ENCODE data around the gene NENF. TPM values are rescaled to one million over a fixed set of nuclear protein-coding genes. Genes with fewer than 3 reads are reported as not detected.

NENF gene
- total RNA-seq (1 to 10 TPM; 6.6 to 9.8 TPM), polyA plus RNA-seq (10 to 100 TPM; 22.1 to 44.3 TPM)

- H3K9ac ChIP-seq (ENCODE audit: low read depth in 1 of 2, low read length in 2 of 2) = peak within 1 kb of the TSS; percentile 50 to 90
- no peaks in the 10 kb centered on the region for H3K36me3 ChIP-seq (ENCODE audit: control insufficient read depth in 4 of 4, insufficient read depth in 3 of 4, low read depth in 1 of 4, low read length in 3 of 4)
- peak; percentile 79 for DNase-seq (ENCODE audit: low spot score)
- 1% methylated on average over 86 of the region's 86 CpGs for WGBS
- H3K27me3 ChIP-seq (ENCODE audit: control insufficient read depth in 4 of 4, insufficient read depth in 4 of 4, low read length in 3 of 4) = no peaks in the 10 kb centered on the region
- peak in 1 of 2 donors; percentile 22 for TF ChIP-seq RAD21 (IDR thresholded peaks at IDR 0.05)
- TF ChIP-seq SP1 (IDR thresholded peaks at IDR 0.05) = peak; percentile 29
- no peak for TF ChIP-seq TAF1 (conservative IDR thresholded peaks at IDR 0.05)
- peak in 1 of 2 donors; percentile 15 for TF ChIP-seq HNF4A (conservative IDR thresholded peaks at IDR 0.05)
- TF ChIP-seq FOXA2 (IDR thresholded peaks at IDR 0.05) = no peak
- no peak for TF ChIP-seq HNF4G (IDR thresholded peaks at IDR 0.05)
- no peaks in the 10 kb centered on the region for H3K9me3 ChIP-seq (ENCODE audit: control insufficient read depth in 4 of 4, low read length in 3 of 4)
- peak within 1 kb of the TSS; percentile 60 to 96 (median 70) for H3K4me3 ChIP-seq (ENCODE audit: low read depth in 1 of 3, low read length in 3 of 3)
- peak within 1 kb of the TSS; percentile 29 to 43 for H3K27ac ChIP-seq (ENCODE audit: low read depth in 1 of 2, low read length in 2 of 2)
- H3K4me1 ChIP-seq (ENCODE audit: control insufficient read depth in 4 of 4, insufficient read depth in 4 of 4, low read length in 3 of 4) = peaks cover 0 to 13% (median 6%) of the 10 kb centered on the region in 4 donors
Observed at GRCh38 chr1:212432661-212433576, at the start of gene NENF. NENF (plus strand) TSS chr1:212432920; CDS start chr1:212432944, 24 bp downstream.

DNA sequence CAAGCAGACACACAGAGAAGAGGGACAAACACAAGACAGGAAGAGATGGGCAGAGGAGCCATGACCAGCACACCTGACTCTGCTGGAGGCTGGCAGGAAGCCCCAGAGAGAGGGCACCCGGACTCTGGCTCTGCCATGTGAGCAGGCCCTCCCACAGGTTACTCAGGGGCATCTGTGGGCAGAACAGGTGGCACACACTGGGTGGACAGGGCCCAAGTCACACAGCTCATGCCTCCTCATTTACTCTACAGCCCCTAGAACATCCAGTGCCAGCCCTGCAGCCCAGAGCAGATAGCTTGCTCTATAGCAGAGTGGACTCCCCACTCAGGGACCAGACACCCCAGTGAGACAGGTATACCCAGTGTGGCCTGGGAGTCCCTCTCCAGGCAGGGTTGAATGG is 46.7 kb upstream of the NENF start:
- DNase-seq (ENCODE audit: low spot score) = no peak
- no peak overlapping the region for H3K27ac ChIP-seq (ENCODE audit: low read depth in 1 of 2, low read length in 2 of 2)
- H3K36me3 ChIP-seq (ENCODE audit: control insufficient read depth in 4 of 4, insufficient read depth in 3 of 4, low read depth in 1 of 4, low read length in 3 of 4) = peaks cover 0 to 6% (median 4%) of the 10 kb centered on the region in 4 donors
- H3K27me3 ChIP-seq (ENCODE audit: control insufficient read depth in 4 of 4, insufficient read depth in 4 of 4, low read length in 3 of 4) = no peaks in the 10 kb centered on the region
- H3K4me3 ChIP-seq (ENCODE audit: low read depth in 1 of 3, low read length in 3 of 3) = no peak overlapping the region
- TF ChIP-seq ATF3 (IDR thresholded peaks at IDR 0.05) (no peak), NR2F2 (IDR thresholded peaks at IDR 0.05) (no peak), FOXA1 (IDR thresholded peaks at IDR 0.05) (no peak), HNF4A (conservative IDR thresholded peaks at IDR 0.05) (no peak), YY1 (IDR thresholded peaks at IDR 0.05) (no peak), RXRA (IDR thresholded peaks at IDR 0.05) (no peak), EGR1 (IDR thresholded peaks at IDR 0.05; ENCODE audit: low read depth in 2 of 2) (no peak), TAF1 (conservative IDR thresholded peaks at IDR 0.05) (no peak), SP1 (IDR thresholded peaks at IDR 0.05) (no peak), JUND (IDR thresholded peaks at IDR 0.05) (no peak), GABPA (IDR thresholded peaks at IDR 0.05 in 1 of 2, conservative IDR thresholded peaks at IDR 0.05 in 1 of 2) (no peak)
- TF ChIP-seq, protein P1, sequence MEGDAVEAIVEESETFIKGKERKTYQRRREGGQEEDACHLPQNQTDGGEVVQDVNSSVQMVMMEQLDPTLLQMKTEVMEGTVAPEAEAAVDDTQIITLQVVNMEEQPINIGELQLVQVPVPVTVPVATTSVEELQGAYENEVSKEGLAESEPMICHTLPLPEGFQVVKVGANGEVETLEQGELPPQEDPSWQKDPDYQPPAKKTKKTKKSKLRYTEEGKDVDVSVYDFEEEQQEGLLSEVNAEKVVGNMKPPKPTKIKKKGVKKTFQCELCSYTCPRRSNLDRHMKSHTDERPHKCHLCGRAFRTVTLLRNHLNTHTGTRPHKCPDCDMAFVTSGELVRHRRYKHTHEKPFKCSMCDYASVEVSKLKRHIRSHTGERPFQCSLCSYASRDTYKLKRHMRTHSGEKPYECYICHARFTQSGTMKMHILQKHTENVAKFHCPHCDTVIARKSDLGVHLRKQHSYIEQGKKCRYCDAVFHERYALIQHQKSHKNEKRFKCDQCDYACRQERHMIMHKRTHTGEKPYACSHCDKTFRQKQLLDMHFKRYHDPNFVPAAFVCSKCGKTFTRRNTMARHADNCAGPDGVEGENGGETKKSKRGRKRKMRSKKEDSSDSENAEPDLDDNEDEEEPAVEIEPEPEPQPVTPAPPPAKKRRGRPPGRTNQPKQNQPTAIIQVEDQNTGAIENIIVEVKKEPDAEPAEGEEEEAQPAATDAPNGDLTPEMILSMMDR (IDR thresholded peaks at IDR 0.05; ENCODE audit: low read depth, low read length, missing input control) = no peak
- TF ChIP-seq, protein P2, sequence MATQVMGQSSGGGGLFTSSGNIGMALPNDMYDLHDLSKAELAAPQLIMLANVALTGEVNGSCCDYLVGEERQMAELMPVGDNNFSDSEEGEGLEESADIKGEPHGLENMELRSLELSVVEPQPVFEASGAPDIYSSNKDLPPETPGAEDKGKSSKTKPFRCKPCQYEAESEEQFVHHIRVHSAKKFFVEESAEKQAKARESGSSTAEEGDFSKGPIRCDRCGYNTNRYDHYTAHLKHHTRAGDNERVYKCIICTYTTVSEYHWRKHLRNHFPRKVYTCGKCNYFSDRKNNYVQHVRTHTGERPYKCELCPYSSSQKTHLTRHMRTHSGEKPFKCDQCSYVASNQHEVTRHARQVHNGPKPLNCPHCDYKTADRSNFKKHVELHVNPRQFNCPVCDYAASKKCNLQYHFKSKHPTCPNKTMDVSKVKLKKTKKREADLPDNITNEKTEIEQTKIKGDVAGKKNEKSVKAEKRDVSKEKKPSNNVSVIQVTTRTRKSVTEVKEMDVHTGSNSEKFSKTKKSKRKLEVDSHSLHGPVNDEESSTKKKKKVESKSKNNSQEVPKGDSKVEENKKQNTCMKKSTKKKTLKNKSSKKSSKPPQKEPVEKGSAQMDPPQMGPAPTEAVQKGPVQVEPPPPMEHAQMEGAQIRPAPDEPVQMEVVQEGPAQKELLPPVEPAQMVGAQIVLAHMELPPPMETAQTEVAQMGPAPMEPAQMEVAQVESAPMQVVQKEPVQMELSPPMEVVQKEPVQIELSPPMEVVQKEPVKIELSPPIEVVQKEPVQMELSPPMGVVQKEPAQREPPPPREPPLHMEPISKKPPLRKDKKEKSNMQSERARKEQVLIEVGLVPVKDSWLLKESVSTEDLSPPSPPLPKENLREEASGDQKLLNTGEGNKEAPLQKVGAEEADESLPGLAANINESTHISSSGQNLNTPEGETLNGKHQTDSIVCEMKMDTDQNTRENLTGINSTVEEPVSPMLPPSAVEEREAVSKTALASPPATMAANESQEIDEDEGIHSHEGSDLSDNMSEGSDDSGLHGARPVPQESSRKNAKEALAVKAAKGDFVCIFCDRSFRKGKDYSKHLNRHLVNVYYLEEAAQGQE (IDR thresholded peaks at IDR 0.05) = no peak
- TF ChIP-seq, protein P3, sequence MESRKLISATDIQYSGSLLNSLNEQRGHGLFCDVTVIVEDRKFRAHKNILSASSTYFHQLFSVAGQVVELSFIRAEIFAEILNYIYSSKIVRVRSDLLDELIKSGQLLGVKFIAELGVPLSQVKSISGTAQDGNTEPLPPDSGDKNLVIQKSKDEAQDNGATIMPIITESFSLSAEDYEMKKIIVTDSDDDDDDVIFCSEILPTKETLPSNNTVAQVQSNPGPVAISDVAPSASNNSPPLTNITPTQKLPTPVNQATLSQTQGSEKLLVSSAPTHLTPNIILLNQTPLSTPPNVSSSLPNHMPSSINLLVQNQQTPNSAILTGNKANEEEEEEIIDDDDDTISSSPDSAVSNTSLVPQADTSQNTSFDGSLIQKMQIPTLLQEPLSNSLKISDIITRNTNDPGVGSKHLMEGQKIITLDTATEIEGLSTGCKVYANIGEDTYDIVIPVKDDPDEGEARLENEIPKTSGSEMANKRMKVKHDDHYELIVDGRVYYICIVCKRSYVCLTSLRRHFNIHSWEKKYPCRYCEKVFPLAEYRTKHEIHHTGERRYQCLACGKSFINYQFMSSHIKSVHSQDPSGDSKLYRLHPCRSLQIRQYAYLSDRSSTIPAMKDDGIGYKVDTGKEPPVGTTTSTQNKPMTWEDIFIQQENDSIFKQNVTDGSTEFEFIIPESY (IDR thresholded peaks at IDR 0.05) = no peak
- H3K9me3 ChIP-seq (ENCODE audit: control insufficient read depth in 4 of 4, low read length in 3 of 4) = no peaks in the 10 kb centered on the region
- no peak overlapping the region for H3K9ac ChIP-seq (ENCODE audit: low read depth in 1 of 2, low read length in 2 of 2)
- WGBS = 63% methylated on average over 1 of the region's 1 CpG
- no peaks in the 10 kb centered on the region for H3K4me1 ChIP-seq (ENCODE audit: control insufficient read depth in 4 of 4, insufficient read depth in 4 of 4, low read length in 3 of 4)
